Posterior cingulate gyrus (tissue), 11 donors: Measurements from ENCODE around the gene TTC7B.

Experiments used
- DNase-seq, 10 donors: peaks; one replicate each; pipeline versions ENCODE4 v3.0.0 to v3.0.0-alpha.2; 2020 to 2021; ENCODE audit warnings: mixed read lengths in 3 of 10
- intact Hi-C: fragments of 100-400 bp; cut with DNase I; formaldehyde crosslinking; loops from one replicate; pipeline ENCODE4 v1.15.1; 2023

TTC7B gene

GRCh38 chr14:90808759-90809529, 7.3 kb downstream of the TTC7B start:
- intact Hi-C loops = no loop called here
- peak in 2 of 10 donors; percentile 58 to 64 for DNase-seq

GRCh38 chr14:90807060-90807459, 9.2 kb downstream of the TTC7B start:
- DNase-seq = peak in 2 of 10 donors; percentile 39 to 64
- intact Hi-C loops = no loop called here

GRCh38 chr14:90805662-90806540, 10.3 kb downstream of the TTC7B start:
- intact Hi-C loops = no loop called here
- DNase-seq = peak in 9 of 10 donors; percentile 43 to 96 (median 75)

GRCh38 chr14:90805084-90805391, 11.2 kb downstream of the TTC7B start:
- DNase-seq = no peak
- intact Hi-C loops = no loop called here

GRCh38 chr14:90804292-90805083, 11.7 kb downstream of the TTC7B start:
- intact Hi-C loops = no loop called here
- DNase-seq = peak in 2 of 10 donors; percentile 64 to 79

GRCh38 chr14:90803249-90803648, 13.0 kb downstream of the TTC7B start:
- DNase-seq = peak in 2 of 10 donors; percentile 40 to 52
- intact Hi-C loops = no loop called here

- DNase-seq = peak in 2 of 10 donors; percentile 35
- intact Hi-C loops = no loop called here
These were observed 16.8 kb downstream of the TTC7B start for GRCh38 chr14:90799420-90799819.

- intact Hi-C loops = no loop called here
These were observed 18.3 kb downstream of the TTC7B start for GRCh38 chr14:90797919-90798318.

GRCh38 chr14:90797451-90797850, 18.8 kb downstream of the TTC7B start:
- peak in 1 of 10 donors; percentile 2 for DNase-seq
- intact Hi-C loops = no loop called here

More at GRCh38 chr14:90797919-90798318, 18.3 kb downstream of the TTC7B start:
- DNase-seq = peak in 2 of 10 donors; percentile 37 to 67

- intact Hi-C loops = no loop called here
- peak in 2 of 10 donors; percentile 58 to 78 for DNase-seq
These were observed 19.9 kb downstream of the TTC7B start for GRCh38 chr14:90796329-90796728.

GRCh38 chr14:90795744-90796143, 20.5 kb downstream of the TTC7B start:
- intact Hi-C loops = no loop called here
- DNase-seq = peak in 3 of 10 donors; percentile 30 to 69 (median 56)

- peak in 2 of 10 donors; percentile 37 to 59 for DNase-seq
- intact Hi-C loops = no loop called here
These were observed 24.7 kb downstream of the TTC7B start for GRCh38 chr14:90791486-90791885.

- intact Hi-C loops = no loop called here
These were observed 28.2 kb downstream of the TTC7B start for GRCh38 chr14:90788031-90788430.

GRCh38 chr14:90785876-90786450, 30.3 kb downstream of the TTC7B start:
- intact Hi-C loops = no loop called here
- DNase-seq = no peak

More at GRCh38 chr14:90788031-90788430, 28.2 kb downstream of the TTC7B start:
- peak in 2 of 10 donors; percentile 27 to 84 for DNase-seq

GRCh38 chr14:90785471-90785870, 30.8 kb downstream of the TTC7B start:
- intact Hi-C loops = no loop called here
- peak in 8 of 10 donors; percentile 35 to 94 (median 68) for DNase-seq

GRCh38 chr14:90784621-90785270, 31.5 kb downstream of the TTC7B start:
- intact Hi-C loops = no loop called here
- no peak for DNase-seq

GRCh38 chr14:90783344-90783743, 32.9 kb downstream of the TTC7B start:
- intact Hi-C loops = no loop called here
- no peak for DNase-seq

GRCh38 chr14:90782892-90783291, 33.3 kb downstream of the TTC7B start:
- no peak for DNase-seq
- intact Hi-C loops = no loop called here

GRCh38 chr14:90781876-90782275, 34.4 kb downstream of the TTC7B start:
- DNase-seq = no peak
- intact Hi-C loops = no loop called here

GRCh38 chr14:90781344-90781761, 34.9 kb downstream of the TTC7B start:
- intact Hi-C loops = no loop called here
- no peak for DNase-seq
